Mesenchymal stem cell (in vitro differentiated cells and primary cell): ENCODE measurements around the gene STK32B.

Experiments
- DNase-seq: peaks from one replicate; pipeline ENCODE4 v3.0.0-alpha.2; 2013
- H2AFZ ChIP-seq: one replicate; pipeline ENCODE4 v1.6.1; 2013; ENCODE audit warnings: low read depth, mild to moderate bottlenecking, control low read depth, inconsistent platforms, low read length, moderate library complexity
- H2AK5ac ChIP-seq: 2 replicates; pipeline ENCODE4 v1.6.1; 2013; ENCODE audit warnings: low read length, moderate library complexity, mild to moderate bottlenecking, inconsistent platforms; ENCODE audit not compliant: severe bottlenecking
- H2BK120ac ChIP-seq: one replicate; pipeline ENCODE4 v1.6.1; 2013; ENCODE audit warnings: low read depth, mild to moderate bottlenecking, inconsistent platforms, low read length, moderate library complexity
- H2BK12ac ChIP-seq, 2 experiments: one replicate each; pipeline ENCODE4 v1.6.1; 2013; ENCODE audit warnings: inconsistent platforms in 2 of 2, low read length in 2 of 2, mild to moderate bottlenecking in 2 of 2, moderate library complexity in 2 of 2, control low read depth in 1 of 2
- H2BK15ac ChIP-seq: one replicate; pipeline ENCODE4 v1.6.1; 2013; ENCODE audit warnings: mild to moderate bottlenecking, low read depth, inconsistent platforms; ENCODE audit not compliant: poor library complexity, severe bottlenecking
- H2BK5ac ChIP-seq: 2 replicates; pipeline ENCODE4 v1.6.1; 2013; ENCODE audit warnings: low read depth, mild to moderate bottlenecking, low read length, control low read depth, inconsistent platforms; ENCODE audit not compliant: poor library complexity, severe bottlenecking
- H3K14ac ChIP-seq, 2 experiments: one replicate each; pipeline ENCODE4 v1.6.1; 2013; ENCODE audit warnings: inconsistent platforms in 2 of 2, low read length in 2 of 2, control low read depth in 1 of 2, mild to moderate bottlenecking in 1 of 2, moderate library complexity in 1 of 2
- H3K18ac ChIP-seq, 2 experiments: one replicate each; pipeline ENCODE4 v1.6.1; 2013; ENCODE audit warnings: inconsistent platforms in 2 of 2, low read length in 2 of 2, control low read depth in 1 of 2, low read depth in 1 of 2, mild to moderate bottlenecking in 1 of 2
- H3K23ac ChIP-seq, 2 experiments: one replicate each; pipeline ENCODE4 v1.6.1; 2013; ENCODE audit warnings: inconsistent platforms in 2 of 2, low read length in 2 of 2, mild to moderate bottlenecking in 2 of 2, moderate library complexity in 2 of 2, control low read depth in 1 of 2
- H3K27ac ChIP-seq: 2 replicates; pipeline ENCODE4 v1.5.1; 2013; ENCODE audit warnings: mild to moderate bottlenecking, moderate library complexity, low read length, control low read depth, inconsistent platforms; ENCODE audit not compliant: poor library complexity, severe bottlenecking
- H3K27me3 ChIP-seq, 2 experiments: 2 replicates each; pipeline versions ENCODE4 v1.6.1 to v1.7.0; 2013; ENCODE audit warnings: low read length in 2 of 2, mild to moderate bottlenecking in 2 of 2, moderate library complexity in 2 of 2, control low read depth in 1 of 2, inconsistent platforms in 1 of 2; ENCODE audit not compliant: control insufficient read depth in 1 of 2, insufficient read depth in 1 of 2
- H3K36me3 ChIP-seq, 2 experiments: 2 replicates each; pipeline versions ENCODE4 v1.6.1 to v1.7.0; 2013; ENCODE audit warnings: low read length in 2 of 2, control low read depth in 1 of 2, inconsistent platforms in 1 of 2, low read depth in 1 of 2, mild to moderate bottlenecking in 1 of 2; ENCODE audit not compliant: insufficient read depth in 2 of 2, control insufficient read depth in 1 of 2
- H3K4ac ChIP-seq, 2 experiments: one replicate each; pipeline ENCODE4 v1.6.1; 2013; ENCODE audit warnings: inconsistent platforms in 2 of 2, low read length in 2 of 2, mild to moderate bottlenecking in 2 of 2, moderate library complexity in 2 of 2, control low read depth in 1 of 2, low read depth in 1 of 2
- H3K4me1 ChIP-seq: 2 replicates; pipeline ENCODE4 v1.6.1; 2013; ENCODE audit warnings: low read depth, low read length, control low read depth; ENCODE audit not compliant: control insufficient read depth, insufficient read depth
- H3K4me2 ChIP-seq: 2 replicates; pipeline ENCODE4 v1.6.1; 2013; ENCODE audit warnings: low read length, mild to moderate bottlenecking, inconsistent platforms; ENCODE audit not compliant: poor library complexity, severe bottlenecking
- H3K4me3 ChIP-seq, 2 experiments: 2 replicates each; pipeline versions ENCODE4 v1.5.1 to v1.7.0; 2013; ENCODE audit warnings: low read length in 2 of 2, mild to moderate bottlenecking in 2 of 2, control low read depth in 1 of 2, low read depth in 1 of 2; ENCODE audit not compliant: insufficient read depth in 1 of 2
- H3K79me1 ChIP-seq: replicated peaks from 2 replicates; pipeline ENCODE4 v1.6.1; 2013; ENCODE audit warnings: mild to moderate bottlenecking, control low read depth, low read length, inconsistent platforms; ENCODE audit not compliant: poor library complexity, severe bottlenecking
- H3K9ac ChIP-seq: 2 replicates; pipeline ENCODE4 v1.7.0; 2013; ENCODE audit warnings: mild to moderate bottlenecking, low read length, moderate library complexity
- H3K9me3 ChIP-seq: 2 replicates; pipeline ENCODE4 v1.7.0; 2013; ENCODE audit warnings: mild to moderate bottlenecking, low read length; ENCODE audit not compliant: control insufficient read depth
- H4K8ac ChIP-seq: one replicate; pipeline ENCODE4 v1.6.1; 2013; ENCODE audit warnings: inconsistent platforms, mild to moderate bottlenecking, low read length, moderate library complexity
- H4K91ac ChIP-seq: one replicate; pipeline ENCODE4 v1.6.1; 2013; ENCODE audit warnings: mild to moderate bottlenecking, low read length, inconsistent platforms
- WGBS: methylation state at CpG from one replicate; pipeline ENCODE4 v1.1.7; 2013; ENCODE audit warnings: mixed read lengths; 5-methylcytosine and 5-hydroxymethylcytosine counted together

The STK32B gene

DNA sequence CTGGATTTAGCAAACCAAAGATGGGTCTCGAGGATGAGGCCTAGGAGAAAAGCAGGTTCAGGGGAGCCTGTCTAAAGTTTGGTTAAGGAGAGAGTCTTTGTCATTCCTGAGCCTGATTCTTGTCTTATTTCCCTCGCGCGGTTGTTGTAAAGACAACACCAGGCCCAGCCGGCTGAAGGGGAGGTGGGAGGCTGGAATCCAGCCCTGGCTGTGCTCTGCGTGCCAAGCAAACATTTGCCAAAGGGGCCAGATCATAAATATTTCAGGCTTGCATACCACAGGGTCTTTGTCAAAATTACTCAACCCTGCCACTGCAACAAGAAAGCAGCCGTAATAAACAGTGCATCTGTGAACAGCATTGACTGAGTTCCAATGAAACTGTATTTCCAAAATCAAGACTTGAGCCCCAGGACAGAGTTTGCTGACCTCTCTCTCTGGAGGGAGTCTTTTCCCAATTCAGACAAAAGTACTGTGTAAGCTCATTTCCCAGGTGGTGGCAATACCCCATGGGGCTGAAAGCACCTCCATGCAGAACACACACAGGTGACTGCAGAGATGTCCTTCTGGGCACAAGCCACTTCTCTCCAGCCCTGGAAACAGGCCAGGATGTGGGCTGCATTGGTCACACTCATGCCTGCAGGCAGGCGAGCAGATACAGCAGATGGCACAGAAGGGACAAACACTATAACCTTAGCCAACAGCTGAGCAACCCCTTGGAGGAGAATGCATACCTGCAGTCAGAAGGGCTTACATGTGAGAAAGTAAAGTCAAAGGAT, 320.3 kb downstream of the STK32B start:
- H3K79me1 ChIP-seq = peaks cover 4% of the 10 kb centered on the region
- peaks cover 8% of the 10 kb centered on the region for H3K4me1 ChIP-seq
- H4K8ac ChIP-seq = peak overlapping the region; percentile 7
- H2AFZ ChIP-seq = no peak overlapping the region
- H2BK15ac ChIP-seq = no peak overlapping the region
- peak; percentile 78 for DNase-seq
- peaks cover 0 to 1% of the 10 kb centered on the region in 2 experiments for H3K36me3 ChIP-seq
- no peak overlapping the region for H4K91ac ChIP-seq
- no peak overlapping the region for H3K9ac ChIP-seq
- H2BK12ac ChIP-seq = peak overlapping the region; percentile 45 to 75
- H2BK5ac ChIP-seq = peak overlapping the region; percentile 53
- no peaks in the 10 kb centered on the region for H3K9me3 ChIP-seq
- H3K18ac ChIP-seq = peak overlapping the region in 1 of 2 experiments; percentile 83
- H3K27me3 ChIP-seq = no peaks in the 10 kb centered on the region
- H2BK120ac ChIP-seq = peak overlapping the region; percentile 1
- H3K4me3 ChIP-seq = no peak overlapping the region
- peak overlapping the region; percentile 69 for H3K27ac ChIP-seq
- H3K4me2 ChIP-seq = no peak overlapping the region
- no peak overlapping the region for H3K23ac ChIP-seq
- H3K14ac ChIP-seq = peak overlapping the region in 1 of 2 experiments; percentile 56
- WGBS = 44% methylated on average over 8 of the region's 8 CpGs
- H3K4ac ChIP-seq = peak overlapping the region in 1 of 2 experiments; percentile 37
- H2AK5ac ChIP-seq = peak overlapping the region; percentile 64

DNA sequence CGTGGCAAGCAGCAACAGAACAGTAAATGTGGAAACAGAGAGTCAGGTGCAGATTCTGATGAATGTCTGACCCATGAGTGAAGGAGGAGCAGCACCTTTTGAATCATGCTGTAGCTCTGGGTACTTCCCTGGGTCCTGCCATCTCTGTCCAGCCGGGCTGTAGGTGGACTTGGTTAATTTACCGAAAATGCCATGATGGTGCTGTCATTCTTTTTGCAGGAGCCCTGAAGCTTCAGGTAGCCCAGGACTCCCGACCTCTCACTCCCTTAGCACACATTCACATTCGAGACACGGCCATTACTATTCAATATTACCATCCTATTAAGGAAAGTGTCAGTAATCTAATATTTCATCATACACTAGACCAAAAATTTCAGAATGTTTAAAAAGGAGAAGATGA, 320.9 kb downstream of the STK32B start:
- no peak overlapping the region for H4K8ac ChIP-seq
- H2AFZ ChIP-seq = no peak overlapping the region
- no peaks in the 10 kb centered on the region for H3K9me3 ChIP-seq
- H3K23ac ChIP-seq = no peak overlapping the region
- H3K9ac ChIP-seq = no peak overlapping the region
- H2BK120ac ChIP-seq = peak overlapping the region; percentile 1
- H3K27me3 ChIP-seq = no peaks in the 10 kb centered on the region
- no peak overlapping the region for H3K4me2 ChIP-seq
- H3K4ac ChIP-seq = peak overlapping the region in 1 of 2 experiments; percentile 37
- no peak for DNase-seq
- peak overlapping the region; percentile 69 for H3K27ac ChIP-seq
- no peak overlapping the region for H3K14ac ChIP-seq
- no peak overlapping the region for H3K4me3 ChIP-seq
- no peak overlapping the region for H4K91ac ChIP-seq
- peak overlapping the region; percentile 45 to 75 for H2BK12ac ChIP-seq
- no peak overlapping the region for H2BK5ac ChIP-seq
- peaks cover 4% of the 10 kb centered on the region for H3K79me1 ChIP-seq
- peaks cover 0 to 4% of the 10 kb centered on the region in 2 experiments for H3K36me3 ChIP-seq
- H2AK5ac ChIP-seq = peak overlapping the region; percentile 4
- 82% methylated on average over 6 of the region's 6 CpGs for WGBS
- no peak overlapping the region for H2BK15ac ChIP-seq
- peak overlapping the region in 1 of 2 experiments; percentile 83 for H3K18ac ChIP-seq
- peaks cover 8% of the 10 kb centered on the region for H3K4me1 ChIP-seq

DNA sequence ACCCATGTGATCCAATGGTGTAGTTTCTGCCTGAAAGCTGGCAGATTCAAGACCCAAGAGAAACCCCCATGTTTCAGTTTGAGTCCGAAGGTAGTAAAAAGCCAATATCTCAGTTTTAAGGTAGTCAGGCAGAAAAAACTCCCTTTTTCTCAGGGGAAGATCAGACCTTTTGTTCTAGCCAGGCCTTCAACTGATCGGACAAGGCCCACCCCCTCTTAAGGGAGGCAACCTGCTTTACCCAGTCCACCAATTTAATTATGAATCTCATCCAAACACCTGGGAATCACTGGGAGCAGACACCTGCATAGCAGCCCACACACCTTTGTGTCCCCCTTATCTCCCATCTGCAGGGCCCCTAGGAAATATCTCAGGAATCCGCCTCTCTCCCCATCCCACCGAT, 322.0 kb downstream of the STK32B start:
- H2BK15ac ChIP-seq = no peak overlapping the region
- no peak overlapping the region for H3K18ac ChIP-seq
- no peak overlapping the region for H3K27ac ChIP-seq
- H3K79me1 ChIP-seq = peaks cover 2% of the 10 kb centered on the region
- no peak overlapping the region for H4K91ac ChIP-seq
- no peak overlapping the region for H3K4me2 ChIP-seq
- no peaks in the 10 kb centered on the region for H3K9me3 ChIP-seq
- no peak overlapping the region for H4K8ac ChIP-seq
- DNase-seq = no peak
- H2BK120ac ChIP-seq = no peak overlapping the region
- H3K36me3 ChIP-seq = peaks cover 0 to 4% of the 10 kb centered on the region in 2 experiments
- H3K23ac ChIP-seq = no peak overlapping the region
- no peak overlapping the region for H2BK5ac ChIP-seq
- no peaks in the 10 kb centered on the region for H3K27me3 ChIP-seq
- WGBS = 85% methylated on average over 4 of the region's 4 CpGs
- H3K4me3 ChIP-seq = no peak overlapping the region
- no peak overlapping the region for H3K4ac ChIP-seq
- H2AFZ ChIP-seq = no peak overlapping the region
- H2AK5ac ChIP-seq = no peak overlapping the region
- no peak overlapping the region for H3K14ac ChIP-seq
- no peak overlapping the region for H3K9ac ChIP-seq
- H3K4me1 ChIP-seq = peaks cover 8% of the 10 kb centered on the region
- no peak overlapping the region for H2BK12ac ChIP-seq

DNA sequence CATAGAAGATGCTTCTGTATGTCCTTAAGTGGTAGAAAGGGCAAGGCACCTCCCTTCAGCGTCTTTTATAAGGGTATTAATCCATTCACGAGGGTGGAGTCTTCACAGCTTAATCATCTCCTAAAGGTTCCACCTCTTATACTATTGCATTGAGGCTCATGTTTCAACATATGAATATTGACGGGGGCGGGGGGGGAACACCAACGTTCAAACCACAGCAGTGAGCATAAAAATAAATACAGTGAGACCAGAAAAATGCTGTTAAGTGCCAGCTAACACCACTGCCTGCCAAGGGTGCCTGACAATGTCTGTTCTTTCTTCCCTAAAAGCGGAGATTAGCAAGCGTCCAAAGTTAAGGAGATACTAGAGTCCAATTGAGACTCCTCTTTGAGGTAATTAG, 323.3 kb downstream of the STK32B start:
- Histone ChIP-seq H3K18ac (no peak overlapping the region), H2BK15ac (no peak overlapping the region), H3K36me3 (peaks cover 0 to 4% of the 10 kb centered on the region in 2 experiments), H4K91ac (no peak overlapping the region), H3K14ac (no peak overlapping the region), H3K4me3 (no peak overlapping the region), H2BK5ac (no peak overlapping the region), H3K4me2 (no peak overlapping the region), H2BK12ac (no peak overlapping the region), H3K4me1 (peaks cover 8% of the 10 kb centered on the region), H2AK5ac (no peak overlapping the region), H3K9me3 (no peaks in the 10 kb centered on the region), H4K8ac (no peak overlapping the region), H3K27ac (no peak overlapping the region), H3K79me1 (peaks cover 4% of the 10 kb centered on the region), H3K4ac (no peak overlapping the region), H2BK120ac (no peak overlapping the region), H3K23ac (no peak overlapping the region), H3K27me3 (no peaks in the 10 kb centered on the region), H2AFZ (no peak overlapping the region), H3K9ac (no peak overlapping the region)
- 83% methylated on average over 7 of the region's 7 CpGs for WGBS
- no peak for DNase-seq
